Stimulated activated CD8-positive, alpha-beta memory T cell treated with anti-CD3 and anti-CD28 coated beads, Interleukin-15, amount 100 ng/mL, for 4 hours (primary cell): ENCODE results near the gene LRBA.
A peak's percentile ranks its signal among the peaks of the same experiment; 100 is the strongest.

Source experiments
- DNase-seq, 2 donors: peaks; one replicate each; pipeline ENCODE4 v3.0.0-alpha.2; 2020; ENCODE audit warnings: low read depth in 2 of 2

LRBA gene

DNA sequence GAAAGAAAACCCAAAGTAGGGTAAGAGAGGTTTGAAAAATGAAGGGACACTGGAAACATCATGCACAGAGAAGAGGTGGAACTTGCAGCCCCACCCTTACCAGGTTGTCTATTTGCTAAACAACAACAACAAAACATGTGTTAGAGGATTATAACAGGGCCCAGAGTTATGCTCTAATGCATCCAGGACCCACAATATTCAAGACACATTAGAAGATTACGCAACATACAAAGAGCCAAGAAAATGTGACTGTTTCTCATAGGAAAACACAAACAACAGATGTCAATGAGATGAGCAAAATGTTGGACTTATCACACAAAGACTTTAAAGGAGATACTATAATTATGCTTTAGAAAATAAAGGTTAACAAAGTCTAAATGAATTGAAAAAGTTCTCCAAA is 128.5 kb downstream of the LRBA start:
- no peak for DNase-seq

DNA sequence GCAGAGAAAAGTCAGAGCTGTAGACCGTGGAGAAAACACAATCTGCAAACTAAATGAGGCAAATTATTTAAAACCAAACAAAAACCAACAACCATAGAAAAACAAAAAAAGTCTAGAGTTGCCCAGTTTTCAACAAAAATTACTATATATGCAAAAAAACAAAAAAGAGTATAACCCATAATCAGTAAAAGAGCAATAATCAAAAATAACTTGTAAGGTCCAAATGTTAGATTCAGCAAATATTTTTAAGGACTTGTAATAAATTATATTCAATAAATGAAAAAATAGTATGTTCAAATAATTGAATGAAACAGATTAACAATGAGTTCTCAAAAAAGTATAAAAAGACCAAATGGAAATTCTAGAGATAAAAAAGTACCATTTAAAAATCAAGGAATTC is 130.5 kb downstream of the LRBA start:
- no peak for DNase-seq

DNA sequence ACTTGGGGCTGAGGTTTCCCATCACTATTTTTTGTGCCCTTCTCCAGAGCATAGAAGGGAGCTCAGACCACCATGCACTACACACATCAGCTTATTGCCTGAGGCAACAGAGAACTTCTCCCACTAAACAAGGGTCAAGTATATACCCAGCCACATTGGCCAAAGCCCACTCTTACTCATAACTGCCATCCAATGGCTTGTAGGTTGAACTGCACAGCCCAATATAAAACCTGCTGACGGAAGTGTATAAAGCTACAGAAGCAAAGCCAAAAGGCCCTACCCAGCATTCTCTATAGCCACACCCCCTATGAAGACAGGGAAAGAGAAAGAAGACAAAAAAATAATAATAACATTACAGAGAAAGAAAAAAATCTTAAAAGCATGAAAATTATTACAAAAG is 139.7 kb downstream of the LRBA start:
- DNase-seq, result no peak

DNA sequence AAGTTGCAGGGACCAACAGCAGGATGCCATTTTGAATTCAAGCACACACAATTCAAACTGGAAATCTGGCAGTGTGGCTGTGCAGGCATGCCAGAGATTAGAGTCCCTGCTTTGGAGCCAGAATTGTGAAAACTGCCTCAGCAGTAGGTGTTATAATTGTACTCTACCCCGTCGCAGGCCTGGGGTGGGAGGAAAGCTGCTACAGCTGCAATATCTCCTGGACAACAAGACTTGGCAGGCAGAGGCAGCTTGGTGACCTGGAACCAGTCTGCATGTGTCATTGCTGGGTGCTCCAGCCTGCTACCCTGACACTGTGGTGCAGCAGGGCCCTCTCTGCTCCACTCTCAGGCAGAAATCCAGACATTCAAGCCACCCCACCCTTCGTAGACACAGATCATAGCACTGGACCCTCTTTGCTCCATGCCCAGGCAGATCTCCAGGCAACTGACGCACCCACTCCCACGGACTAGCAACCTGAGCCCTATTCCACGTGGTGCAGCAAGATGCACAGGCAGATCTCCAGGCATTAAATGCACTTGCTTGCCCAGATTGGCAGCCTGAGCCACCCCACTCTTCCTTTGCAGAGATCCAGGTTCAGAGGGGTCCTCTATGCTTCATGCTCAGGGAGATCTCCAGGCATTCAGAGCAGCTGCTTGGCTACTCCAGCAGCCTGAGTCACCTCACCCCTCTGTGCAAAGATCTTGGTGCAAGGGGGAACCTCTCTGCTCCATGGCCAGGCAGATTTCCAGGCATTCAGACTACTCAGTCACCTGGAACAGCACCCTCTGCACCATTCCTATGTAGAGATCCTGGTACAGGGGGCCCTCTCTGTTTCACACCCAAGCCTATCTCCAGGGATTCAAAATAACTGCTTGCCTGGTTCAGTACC is 140.5 kb downstream of the LRBA start:
- no peak for DNase-seq

DNA sequence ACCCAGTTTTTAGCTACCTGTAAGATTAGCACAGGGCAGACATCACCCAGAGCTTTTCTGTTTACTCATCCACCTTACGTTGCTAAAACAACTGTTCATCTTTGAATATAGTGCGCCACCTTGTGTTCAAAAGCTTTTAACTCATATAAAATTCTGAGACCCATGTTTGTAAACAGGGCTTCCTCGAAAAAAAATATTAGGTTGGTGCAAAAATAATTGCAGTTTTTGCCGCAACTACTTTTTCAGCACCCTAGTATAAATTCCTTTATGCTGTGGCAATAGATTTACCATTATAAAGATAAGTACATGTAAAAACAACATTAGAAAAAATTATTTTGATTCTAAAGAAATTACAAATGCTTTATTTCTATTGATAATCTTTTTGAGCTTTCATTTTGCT is 147.9 kb downstream of the LRBA start:
- DNase-seq, result no peak

DNA sequence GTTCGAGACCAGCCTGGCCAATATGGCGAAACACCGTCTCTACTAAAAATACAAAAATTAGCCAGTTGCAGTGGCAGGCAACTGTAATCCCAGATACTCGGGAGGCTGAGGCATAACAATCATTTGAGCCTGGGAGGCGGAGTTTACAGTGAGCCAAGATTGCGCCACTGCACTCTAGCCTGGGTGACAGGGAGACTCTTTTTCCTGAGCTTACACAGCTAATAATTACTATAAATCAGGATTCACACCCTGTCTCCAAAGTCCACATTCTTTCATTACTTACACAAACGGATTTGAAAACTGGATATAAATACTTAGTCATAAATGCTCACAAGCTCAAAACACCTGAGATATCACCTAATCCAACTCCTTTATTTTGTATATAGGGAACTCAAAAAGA is 151.6 kb downstream of the LRBA start:
- DNase-seq, result no peak

DNA sequence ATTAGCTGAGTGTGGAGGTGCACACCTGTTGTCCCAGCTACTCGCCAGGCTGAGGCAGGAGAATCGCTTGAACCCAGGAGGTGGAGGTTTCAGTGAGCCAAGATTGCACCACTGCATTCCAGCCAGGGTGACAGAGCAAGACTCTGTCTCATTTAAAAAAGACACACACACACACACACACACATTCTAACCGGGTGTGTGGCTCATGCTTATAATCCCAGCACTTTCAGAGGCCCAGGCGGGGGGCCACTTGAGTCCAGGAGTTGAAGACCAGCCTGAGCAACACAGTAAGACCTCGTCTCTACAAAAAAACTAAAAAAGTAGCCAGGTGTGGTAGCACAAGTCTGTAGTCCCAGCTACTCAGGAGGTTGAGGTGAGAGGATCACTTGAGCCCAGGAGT is 152.3 kb downstream of the LRBA start:
- DNase-seq, result no peak

DNA sequence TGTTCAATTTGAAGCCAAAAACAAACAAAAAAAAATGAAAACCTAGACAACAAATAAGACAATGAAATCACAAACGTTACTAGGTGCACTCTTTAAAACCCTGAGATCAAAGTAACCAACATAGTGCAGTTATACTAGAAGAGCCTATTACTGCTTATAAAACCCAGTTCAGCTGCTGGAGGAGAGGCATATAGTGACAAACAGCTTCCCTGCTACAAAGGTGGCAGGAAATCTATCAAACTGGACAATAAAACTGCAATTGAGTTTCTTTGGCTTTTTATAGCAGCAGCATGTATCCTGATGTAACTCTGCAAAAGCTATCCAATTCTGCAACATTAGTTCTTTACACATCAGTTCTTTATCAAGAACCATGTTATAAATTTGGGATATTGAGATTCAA is 155.6 kb downstream of the LRBA start:
- no peak for DNase-seq

DNA sequence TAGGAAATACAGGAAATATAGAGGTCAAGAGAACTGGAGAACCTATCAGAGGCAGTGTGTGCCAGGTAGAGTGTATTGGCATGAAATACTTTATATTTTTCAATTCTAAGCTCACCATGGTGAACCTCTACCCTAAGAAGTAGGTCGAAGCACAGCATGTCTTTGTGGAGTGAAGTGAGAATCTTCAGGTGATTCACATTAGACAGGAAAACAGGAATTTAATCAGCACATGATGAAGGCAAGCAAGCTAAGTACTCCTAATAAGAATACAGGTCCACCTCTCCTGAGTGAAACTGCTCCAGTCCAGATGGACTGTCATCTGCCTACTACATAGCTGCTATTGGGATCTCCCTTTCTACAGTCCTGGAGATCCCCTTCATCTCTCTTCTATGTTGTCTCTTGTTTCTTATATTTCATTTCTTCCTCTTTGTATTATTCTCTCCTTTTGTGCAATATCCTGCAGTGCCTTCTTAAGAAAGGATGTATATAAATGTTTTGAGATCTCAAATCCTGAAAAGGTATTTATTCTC is 159.0 kb downstream of the LRBA start:
- DNase-seq, result no peak

DNA sequence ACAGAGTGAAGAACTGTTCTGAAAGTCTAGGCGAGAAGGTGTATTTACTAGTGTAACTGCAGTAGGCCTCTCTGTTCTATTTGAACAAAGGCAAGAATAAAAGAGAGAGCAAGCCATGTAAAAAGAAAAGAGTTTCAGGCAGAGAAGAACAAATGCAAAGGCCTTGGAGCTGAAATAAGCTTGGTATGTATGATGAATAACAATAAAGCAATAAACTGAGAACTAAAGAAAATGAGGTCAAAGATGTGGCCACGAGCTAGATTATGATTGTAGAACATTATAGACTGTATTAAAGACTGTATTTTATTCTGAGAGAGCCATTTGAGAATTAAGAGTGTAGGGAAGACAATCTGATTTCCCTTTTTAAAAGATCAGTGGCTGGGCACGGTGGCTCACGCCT is 160.5 kb downstream of the LRBA start:
- DNase-seq, result no peak

DNA sequence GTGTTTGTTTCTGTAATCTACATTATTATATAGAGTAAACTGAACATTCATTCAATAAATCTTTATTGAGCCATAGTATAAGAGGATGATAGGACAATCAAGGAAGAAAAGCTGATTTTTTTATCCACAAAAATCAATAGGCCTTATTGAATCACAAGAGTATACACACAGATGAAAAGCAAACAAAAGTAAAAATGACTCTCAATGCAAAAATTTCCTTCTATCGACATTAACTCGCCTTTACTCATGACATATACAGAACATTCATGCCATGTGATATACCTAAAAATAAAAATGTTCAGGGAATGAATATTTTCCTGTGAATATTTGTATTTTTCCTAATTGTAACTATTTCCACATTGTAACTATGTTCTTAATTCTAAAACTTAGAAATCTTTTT is 161.2 kb downstream of the LRBA start:
- DNase-seq, result no peak

DNA sequence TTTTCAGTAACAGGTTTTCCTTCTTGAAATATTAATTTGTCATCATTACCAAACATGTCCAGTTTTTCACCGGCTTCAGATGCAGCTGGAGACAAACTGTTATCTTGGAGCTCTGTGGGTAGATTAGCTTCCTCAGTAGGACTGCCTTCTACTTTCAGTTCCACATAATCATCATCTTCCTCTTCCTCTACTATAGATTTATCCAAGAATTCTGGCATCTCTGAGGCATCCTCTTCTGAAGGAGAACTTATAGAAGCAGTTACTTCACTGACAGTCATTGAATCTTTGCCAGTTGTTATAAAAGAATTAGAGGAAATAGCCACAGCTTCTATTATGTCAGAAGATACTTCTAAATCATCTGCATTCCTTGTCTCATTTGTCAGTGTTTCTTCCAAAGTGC is 162.9 kb downstream of the LRBA start:
- DNase-seq, result no peak

DNA sequence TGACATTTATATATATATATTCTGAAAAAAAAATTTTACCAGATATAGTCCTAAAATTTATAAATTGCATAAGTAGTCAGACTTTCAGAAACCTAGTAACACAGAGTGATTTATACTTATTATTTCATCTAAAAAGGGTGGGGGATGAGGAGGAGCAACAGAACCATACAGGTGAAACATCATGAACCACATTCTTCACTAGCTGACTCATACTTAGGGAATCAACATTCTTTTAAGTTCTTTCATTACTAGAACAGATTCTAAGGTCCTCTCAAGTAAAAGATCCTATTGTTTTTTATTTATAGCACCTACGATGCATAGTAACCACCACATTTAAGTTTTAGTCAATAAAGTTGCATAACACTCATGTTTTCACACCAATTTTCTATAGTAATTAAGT is 166.1 kb downstream of the LRBA start:
- DNase-seq, result no peak

DNA sequence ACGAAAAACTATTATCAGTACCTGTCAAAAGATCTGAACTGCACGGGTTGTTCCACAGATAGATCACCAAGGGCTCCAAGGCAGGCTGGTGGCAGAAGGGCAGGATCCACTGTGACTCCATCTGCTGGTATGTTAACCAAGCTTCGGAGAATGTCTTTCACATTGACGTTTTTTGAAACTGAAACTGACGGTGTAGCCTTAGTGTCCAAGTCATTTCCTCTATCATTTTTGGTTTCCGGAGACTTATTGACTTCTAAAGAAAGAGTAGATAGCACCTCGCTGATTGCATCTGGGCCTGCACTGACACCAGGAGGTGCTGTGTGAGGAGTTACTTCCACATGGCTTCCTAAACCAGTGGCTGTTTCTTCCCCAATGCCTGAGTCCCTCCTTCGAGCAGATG is 186.9 kb downstream of the LRBA start:
- peak; percentile 6 to 20 for DNase-seq

DNA sequence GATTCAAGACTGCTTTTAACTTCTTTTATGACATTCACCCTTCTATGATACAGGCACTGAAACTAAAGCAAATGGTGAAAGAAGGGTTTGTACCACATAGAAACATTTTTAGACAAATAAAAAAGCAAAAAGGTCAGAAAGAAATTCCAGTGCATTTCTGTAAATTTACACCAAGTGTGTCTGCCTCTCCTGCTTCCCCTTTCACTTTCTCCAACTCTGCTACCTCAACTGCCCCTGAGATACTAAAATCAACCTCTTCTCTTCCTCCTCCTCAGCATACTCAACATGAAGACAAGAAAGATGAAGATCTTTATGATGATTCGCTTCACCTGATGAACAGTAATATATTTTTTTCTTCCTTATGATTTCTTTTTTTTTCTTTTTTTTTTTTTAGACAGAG is 187.9 kb downstream of the LRBA start:
- DNase-seq, result no peak

DNA sequence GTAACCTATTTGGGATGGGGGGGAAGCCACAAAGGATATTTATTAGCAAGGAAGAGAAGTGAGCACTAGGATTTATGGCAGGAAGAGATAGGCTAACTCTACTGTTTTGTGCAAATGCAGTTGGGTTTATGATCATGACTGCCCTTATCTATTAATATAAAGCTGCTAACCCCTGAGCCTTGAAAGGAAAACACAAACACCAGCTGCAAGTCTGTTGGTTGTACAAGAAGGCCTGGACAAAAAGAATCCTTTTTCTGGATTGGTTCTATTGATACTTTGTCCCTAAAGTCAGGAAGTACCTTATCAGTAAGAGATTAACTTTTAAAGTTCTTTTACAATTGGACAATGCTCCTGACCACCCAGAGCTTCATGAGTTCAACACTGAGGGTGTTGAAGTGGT is 188.8 kb downstream of the LRBA start:
- DNase-seq, result no peak

DNA sequence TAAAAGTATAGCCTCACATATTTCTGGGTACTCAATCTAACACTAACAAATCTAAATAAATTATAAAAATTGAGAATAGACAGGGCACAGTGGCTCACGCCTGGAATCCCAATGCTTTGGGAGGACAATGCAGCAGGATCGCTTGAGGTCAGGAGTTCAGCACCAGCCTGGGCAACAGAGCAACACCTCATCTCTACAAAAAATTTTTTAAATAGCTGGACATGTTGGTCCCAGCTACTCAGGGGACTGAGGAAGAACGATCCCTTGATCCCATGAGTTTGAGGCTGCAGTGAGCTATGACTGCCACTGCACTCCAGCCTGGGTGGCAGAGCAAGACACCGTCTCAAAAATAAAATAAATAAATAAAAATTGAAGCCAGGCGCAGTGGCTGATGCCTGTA is 192.7 kb downstream of the LRBA start:
- DNase-seq, result no peak

DNA sequence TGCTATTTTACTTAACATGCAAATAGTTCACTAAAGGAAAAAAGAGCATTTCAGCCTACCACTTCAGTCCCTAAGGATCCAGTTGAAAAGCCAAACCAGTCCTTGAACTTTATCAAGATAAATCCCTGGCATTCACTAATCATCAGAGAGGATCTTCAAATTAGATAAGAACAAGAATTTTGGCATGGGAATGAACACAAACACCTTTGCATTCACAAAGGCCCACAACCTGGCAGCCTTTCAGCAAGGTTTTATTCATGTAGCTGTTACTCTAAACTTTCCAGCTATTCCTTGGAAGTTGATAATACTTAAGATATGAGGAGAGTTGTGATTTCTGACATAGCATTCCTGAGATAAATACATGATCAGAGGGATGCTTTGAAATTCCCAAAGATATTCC is 193.4 kb downstream of the LRBA start:
- no peak for DNase-seq

DNA sequence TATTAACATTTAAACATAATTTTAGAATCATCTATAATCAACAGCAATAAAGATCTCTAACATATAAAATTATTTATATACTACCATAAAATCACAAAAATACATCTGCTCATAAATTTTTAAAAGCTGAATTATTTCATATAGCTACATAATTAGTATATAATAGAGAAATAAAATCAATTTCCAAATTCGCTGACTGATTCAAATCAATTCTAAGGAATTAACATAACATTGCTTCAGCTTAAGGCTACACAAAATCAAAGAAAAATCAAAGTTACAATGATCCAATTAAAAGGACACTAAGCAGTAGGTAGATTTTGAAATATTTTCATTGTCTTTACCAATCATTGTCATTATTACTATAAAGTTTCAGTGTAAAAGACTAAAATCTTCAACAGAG is 194.7 kb downstream of the LRBA start:
- no peak for DNase-seq

DNA sequence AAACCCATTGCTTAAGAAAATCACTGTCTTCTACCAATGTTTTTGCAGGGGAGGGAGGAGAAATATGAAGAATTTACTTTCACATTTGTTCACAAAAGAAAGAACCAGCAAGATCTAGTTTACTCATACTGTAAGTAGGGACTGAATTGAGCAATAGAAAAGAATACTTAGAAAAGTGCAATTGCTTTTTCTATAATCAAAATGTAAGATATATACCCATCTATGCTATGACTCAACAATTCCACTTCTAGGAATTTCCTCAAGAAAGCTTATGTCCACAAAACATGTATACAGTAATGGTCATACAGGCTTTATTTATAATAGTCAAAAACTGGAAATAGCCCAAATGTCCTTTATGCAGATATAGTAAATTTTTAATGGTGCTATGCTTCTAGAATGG is 196.4 kb downstream of the LRBA start:
- DNase-seq, result no peak

DNA sequence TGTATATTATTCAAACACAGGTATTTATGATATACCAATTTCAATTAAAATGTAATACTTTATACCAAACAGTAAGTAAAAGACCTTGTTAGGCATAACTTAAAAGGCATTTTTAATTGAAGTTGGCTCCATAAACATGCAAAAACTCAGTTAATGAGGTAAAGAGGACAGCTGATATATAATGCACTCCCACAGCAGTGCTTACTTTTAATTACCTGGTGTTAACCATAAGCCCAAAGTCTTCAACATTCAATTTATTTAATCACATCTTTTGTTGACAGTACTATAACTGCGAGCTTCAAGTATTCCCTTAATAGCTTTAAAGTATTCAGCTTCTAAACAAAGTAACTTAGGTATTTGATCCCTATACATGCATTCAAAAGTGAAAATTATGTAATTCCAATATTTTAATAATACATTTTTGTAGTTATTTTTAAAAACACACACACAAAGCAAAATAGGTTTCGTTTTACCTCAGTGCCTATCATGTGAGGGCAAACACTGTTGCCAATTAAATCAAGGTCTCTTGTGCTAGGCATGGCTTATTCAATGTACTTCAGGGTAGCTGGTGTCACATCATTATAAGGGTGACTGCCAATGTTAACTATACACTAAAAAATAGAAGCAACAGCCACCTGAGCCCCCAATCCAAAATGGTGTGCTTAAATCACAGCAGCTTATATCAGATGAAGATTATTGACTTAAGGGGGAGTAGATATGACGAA is 197.1 kb downstream of the LRBA start:
- DNase-seq, result no peak

DNA sequence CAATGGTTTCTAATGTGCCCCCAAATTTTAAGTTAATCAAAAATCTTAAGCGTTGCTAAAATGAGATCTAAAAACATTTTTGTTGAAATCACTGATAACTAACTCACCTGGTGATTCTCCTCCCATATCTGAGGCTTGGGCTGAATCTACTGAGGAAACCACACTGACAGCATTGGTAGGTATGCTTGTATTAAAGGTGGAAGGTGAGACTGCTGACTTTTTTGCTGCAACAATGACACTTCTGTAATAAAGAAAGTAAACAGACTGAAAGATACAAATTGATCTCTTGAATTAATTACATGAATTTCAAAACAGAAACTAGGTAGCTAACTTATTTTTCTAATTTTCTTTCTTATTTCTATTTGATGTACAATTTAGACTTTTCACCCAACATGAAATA is 198.1 kb downstream of the LRBA start:
- no peak for DNase-seq

DNA sequence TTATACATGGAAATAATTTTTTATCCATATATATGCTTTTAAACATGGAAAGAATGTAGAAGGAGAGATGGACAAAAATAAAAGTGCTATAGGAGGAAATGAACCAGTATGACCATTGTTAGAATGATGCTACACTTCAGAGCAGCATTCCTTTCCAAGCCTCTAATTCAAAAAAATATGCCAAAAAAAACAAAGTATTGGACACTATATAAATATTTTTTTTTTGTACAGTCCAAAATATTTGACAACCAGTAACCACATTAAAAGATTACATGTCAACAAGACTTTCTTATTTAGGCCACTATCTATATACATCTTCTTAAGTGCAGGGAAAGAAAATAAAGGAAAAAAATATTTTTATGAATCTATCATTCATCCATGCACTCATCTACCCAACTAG is 198.6 kb downstream of the LRBA start:
- DNase-seq, result no peak
